H9 (cell line): ENCODE data around the gene IBA57. TPM values are rescaled to one million over a fixed set of nuclear protein-coding genes. Genes with fewer than 3 reads are reported as not detected.

Source experiments
- DNase-seq: peaks from one replicate; pipeline ENCODE4 v3.0.0-alpha.2; 2017
- H2AFZ ChIP-seq: one replicate; pipeline ENCODE4 v1.6.1; 2013; ENCODE audit warnings: mild to moderate bottlenecking, low read length, control low read depth, moderate library complexity
- H2AK5ac ChIP-seq: 2 replicates; pipeline ENCODE4 v1.6.1; 2013; ENCODE audit warnings: low read length, control low read depth, mixed read lengths; ENCODE audit not compliant: insufficient read length
- H2BK120ac ChIP-seq: one replicate; pipeline ENCODE4 v1.6.1; 2013; ENCODE audit warnings: low read depth, mild to moderate bottlenecking, low read length, control low read depth, inconsistent platforms; ENCODE audit not compliant: poor library complexity, severe bottlenecking
- H2BK12ac ChIP-seq: 2 replicates; pipeline ENCODE4 v1.6.1; 2013; ENCODE audit warnings: low read length, control low read depth, mixed read lengths, low read depth; ENCODE audit not compliant: insufficient read length
- H2BK15ac ChIP-seq: 2 replicates; pipeline ENCODE4 v1.6.1; 2013; ENCODE audit warnings: low read depth, low read length, control low read depth
- H2BK20ac ChIP-seq: one replicate; pipeline ENCODE4 v1.6.1; 2013; ENCODE audit warnings: low read depth, mild to moderate bottlenecking, low read length, control low read depth, inconsistent platforms; ENCODE audit not compliant: poor library complexity, severe bottlenecking
- H2BK5ac ChIP-seq: 2 replicates; pipeline ENCODE4 v1.6.1; 2013; ENCODE audit warnings: low read length, control low read depth, mixed read lengths; ENCODE audit not compliant: insufficient read length
- H3K14ac ChIP-seq: 2 replicates; pipeline ENCODE4 v1.6.1; 2013; ENCODE audit warnings: low read length, control low read depth; ENCODE audit not compliant: insufficient read depth
- H3K18ac ChIP-seq: 2 replicates; pipeline ENCODE4 v1.6.1; 2013; ENCODE audit warnings: low read depth, mild to moderate bottlenecking, mixed read lengths, low read length, control low read depth; ENCODE audit not compliant: insufficient read length
- H3K23ac ChIP-seq: 2 replicates; pipeline ENCODE4 v1.6.1; 2013; ENCODE audit warnings: low read length, control low read depth, mixed read lengths, low read depth; ENCODE audit not compliant: insufficient read length
- H3K23me2 ChIP-seq: 2 replicates; pipeline ENCODE4 v1.6.1; 2013; ENCODE audit warnings: low read depth, mild to moderate bottlenecking, mixed read lengths, low read length, control low read depth; ENCODE audit not compliant: insufficient read length, poor library complexity, severe bottlenecking
- H3K27ac ChIP-seq: 2 replicates; pipeline ENCODE4 v1.5.1; 2013; ENCODE audit warnings: low read length, control low read depth, mixed read lengths, low read depth; ENCODE audit not compliant: insufficient read length
- H3K27me3 ChIP-seq: 2 replicates; pipeline ENCODE4 v1.6.1; 2013; ENCODE audit warnings: low read length, control low read depth, inconsistent platforms; ENCODE audit not compliant: insufficient read depth
- H3K4ac ChIP-seq: 2 replicates; pipeline ENCODE4 v1.6.1; 2013; ENCODE audit warnings: low read depth, mild to moderate bottlenecking, control low read depth, inconsistent platforms, low read length, moderate library complexity
- H3K4me1 ChIP-seq: 2 replicates; pipeline ENCODE4 v1.6.1; 2013; ENCODE audit warnings: low read length, control low read depth, inconsistent platforms; ENCODE audit not compliant: insufficient read depth
- H3K4me2 ChIP-seq: 2 replicates; pipeline ENCODE4 v1.6.1; 2013; ENCODE audit warnings: low read length, control low read depth, mixed read lengths; ENCODE audit not compliant: insufficient read length, insufficient read depth
- H3K56ac ChIP-seq: 2 replicates; pipeline ENCODE4 v1.6.1; 2013; ENCODE audit warnings: low read depth, mild to moderate bottlenecking, mixed read lengths, low read length, control low read depth; ENCODE audit not compliant: insufficient read length
- H3K79me1 ChIP-seq: 2 replicates; pipeline ENCODE4 v1.6.1; 2013; ENCODE audit warnings: low read depth, mild to moderate bottlenecking, moderate library complexity, low read length, control low read depth, inconsistent platforms; ENCODE audit not compliant: insufficient read depth, poor library complexity, severe bottlenecking
- H3K79me2 ChIP-seq: 2 replicates; pipeline ENCODE4 v1.6.1; 2013; ENCODE audit warnings: low read length, control low read depth, inconsistent platforms; ENCODE audit not compliant: insufficient read depth
- H3K9ac ChIP-seq: 2 replicates; pipeline ENCODE4 v1.6.1; 2013; ENCODE audit warnings: low read length, control low read depth, mixed read lengths; ENCODE audit not compliant: insufficient read length; ENCODE audit errors: extremely low read depth
- H3K9me3 ChIP-seq: one replicate; pipeline ENCODE4 v1.6.1; 2013; ENCODE audit warnings: low read depth, low read length, inconsistent platforms; ENCODE audit not compliant: control insufficient read depth
- H3T11ph ChIP-seq: one replicate; pipeline ENCODE4 v1.6.1; 2013; ENCODE audit warnings: mild to moderate bottlenecking, low read length, control low read depth, inconsistent platforms
- H4K20me1 ChIP-seq: one replicate; pipeline ENCODE4 v1.6.1; 2013; ENCODE audit not compliant: control insufficient read depth, insufficient read length, insufficient read depth
- H4K5ac ChIP-seq: 2 replicates; pipeline ENCODE4 v1.6.1; 2013; ENCODE audit warnings: low read depth, mild to moderate bottlenecking, mixed read lengths, low read length, control low read depth; ENCODE audit not compliant: insufficient read length
- H4K8ac ChIP-seq: replicated peaks from 2 replicates; pipeline ENCODE4 v1.6.1; 2013; ENCODE audit warnings: low read length, control low read depth, mixed read lengths, low read depth; ENCODE audit not compliant: insufficient read length
- H4K91ac ChIP-seq: 2 replicates; pipeline ENCODE4 v1.6.1; 2013; ENCODE audit warnings: low read depth, mild to moderate bottlenecking, moderate library complexity, mixed read lengths, low read length, control low read depth; ENCODE audit not compliant: insufficient read length
- H3K27ac Mint-ChIP-seq, 3 experiments: 2 replicates in 2 of 3; 3 replicates in 1 of 3; pipeline ENCODE4 v1.8.0; 2020 to 2021; ENCODE audit warnings: mixed read lengths in 3 of 3, mild to moderate bottlenecking in 1 of 3, moderate library complexity in 1 of 3
- H3K27me3 Mint-ChIP-seq: 2 replicates; pipeline ENCODE4 v1.8.0; 2021; ENCODE audit warnings: low read depth, mild to moderate bottlenecking, moderate library complexity, mixed read lengths
- H3K36me3 Mint-ChIP-seq, 3 experiments: 2 replicates in 2 of 3; 3 replicates in 1 of 3; pipeline ENCODE4 v1.8.0; 2020 to 2021; ENCODE audit warnings: low read depth in 3 of 3, mixed read lengths in 3 of 3; ENCODE audit not compliant: insufficient read depth in 1 of 3
- H3K4me1 Mint-ChIP-seq, 2 experiments: 2 replicates each; pipeline ENCODE4 v1.8.0; 2020; ENCODE audit warnings: mixed read lengths in 2 of 2
- H3K4me3 Mint-ChIP-seq, 2 experiments: 2 replicates in 1 of 2; 3 replicates in 1 of 2; pipeline ENCODE4 v1.8.0; 2020 to 2021; ENCODE audit warnings: mild to moderate bottlenecking in 2 of 2, mixed read lengths in 2 of 2, moderate library complexity in 1 of 2
- H3K9me3 Mint-ChIP-seq, 2 experiments: 2 replicates in 1 of 2; 3 replicates in 1 of 2; pipeline ENCODE4 v1.8.0; 2020; ENCODE audit warnings: mild to moderate bottlenecking in 2 of 2, mixed read lengths in 2 of 2, moderate library complexity in 1 of 2
- WGBS: extraction: QIAGEN DNeasy Blood & Tissue Kit; methylation state at CpG from one replicate; pipeline ENCODE4 v1.1.7; 2013; ENCODE audit warnings: missing lambda C conversion rate, low lambda C conversion rate, mixed read lengths; ENCODE audit not compliant: insufficient read length; ENCODE audit errors: extremely low coverage; 5-methylcytosine and 5-hydroxymethylcytosine counted together
- total RNA-seq: library from RNA; stranded (reverse); gene quantifications from 2 replicates; pipeline ENCODE4 v1.2.1, GENCODE V29; 2021
- TF ChIP-seq, protein P1 (sequence below): fragments of 200-600 bp; sonication (generic); conservative IDR thresholded peaks from 3 replicates; pipeline ENCODE4 v1.8.0; 2021; ENCODE audit warnings: antibody characterized with exemption, mild to moderate bottlenecking

IBA57 gene
- total RNA-seq, 1 experiment from 2014 or later = 12.6 TPM

DNA sequence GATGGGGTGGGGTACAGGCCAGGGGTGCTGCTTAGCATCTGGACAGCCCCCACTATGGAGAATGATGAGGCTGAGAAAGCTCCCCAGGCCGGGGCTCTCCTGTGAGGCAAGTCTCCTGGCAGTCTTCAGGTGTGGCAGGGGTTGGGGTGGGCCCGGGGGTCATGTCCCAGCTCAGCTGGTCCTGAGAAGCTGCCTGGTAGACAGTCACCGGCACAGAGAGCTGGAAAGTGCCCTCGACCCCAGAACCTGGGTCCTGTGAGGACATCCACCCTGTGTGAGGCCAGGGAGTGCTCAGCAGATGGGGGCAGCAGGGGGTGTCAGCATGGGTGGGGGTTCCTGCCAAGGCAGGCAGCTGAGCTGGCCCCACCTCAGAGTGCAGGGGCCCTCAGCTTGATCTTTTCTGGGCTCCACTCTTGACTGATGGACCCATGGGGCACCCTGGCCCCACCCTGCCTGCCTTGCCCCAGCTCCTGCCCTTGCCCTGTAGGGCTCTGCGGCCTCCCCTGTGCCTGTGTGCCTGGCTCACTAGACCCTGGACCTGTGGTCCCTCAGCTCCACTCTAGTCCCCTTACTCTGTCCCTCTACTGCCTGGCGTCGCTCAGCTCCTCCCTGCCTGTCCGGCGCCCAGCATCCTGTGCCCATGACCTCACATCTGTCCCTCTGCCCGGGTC, 5.8 kb downstream of the IBA57 start:
- no peak overlapping the region; a peak in 1 of 5 replicates for H3K4me3 Mint-ChIP-seq
- no peak overlapping the region; a peak in 2 of 7 replicates for H3K27ac Mint-ChIP-seq
- TF ChIP-seq, protein P1, sequence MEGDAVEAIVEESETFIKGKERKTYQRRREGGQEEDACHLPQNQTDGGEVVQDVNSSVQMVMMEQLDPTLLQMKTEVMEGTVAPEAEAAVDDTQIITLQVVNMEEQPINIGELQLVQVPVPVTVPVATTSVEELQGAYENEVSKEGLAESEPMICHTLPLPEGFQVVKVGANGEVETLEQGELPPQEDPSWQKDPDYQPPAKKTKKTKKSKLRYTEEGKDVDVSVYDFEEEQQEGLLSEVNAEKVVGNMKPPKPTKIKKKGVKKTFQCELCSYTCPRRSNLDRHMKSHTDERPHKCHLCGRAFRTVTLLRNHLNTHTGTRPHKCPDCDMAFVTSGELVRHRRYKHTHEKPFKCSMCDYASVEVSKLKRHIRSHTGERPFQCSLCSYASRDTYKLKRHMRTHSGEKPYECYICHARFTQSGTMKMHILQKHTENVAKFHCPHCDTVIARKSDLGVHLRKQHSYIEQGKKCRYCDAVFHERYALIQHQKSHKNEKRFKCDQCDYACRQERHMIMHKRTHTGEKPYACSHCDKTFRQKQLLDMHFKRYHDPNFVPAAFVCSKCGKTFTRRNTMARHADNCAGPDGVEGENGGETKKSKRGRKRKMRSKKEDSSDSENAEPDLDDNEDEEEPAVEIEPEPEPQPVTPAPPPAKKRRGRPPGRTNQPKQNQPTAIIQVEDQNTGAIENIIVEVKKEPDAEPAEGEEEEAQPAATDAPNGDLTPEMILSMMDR = no peak
- no peak overlapping the region for H2BK20ac ChIP-seq
- no peaks in the 10 kb centered on the region for H3K9me3 ChIP-seq
- H3K4me2 ChIP-seq = no peak overlapping the region
- no peak overlapping the region for H3K23ac ChIP-seq
- H4K20me1 ChIP-seq = no peaks in the 10 kb centered on the region
- no peaks in the 10 kb centered on the region; a peak in 1 of 7 replicates for H3K36me3 Mint-ChIP-seq
- DNase-seq = no peak
- H3K27me3 Mint-ChIP-seq = no peaks in the 10 kb centered on the region; the same call in none of the 2 replicates
- H2AK5ac ChIP-seq = no peak overlapping the region
- H3K14ac ChIP-seq = no peak overlapping the region
- H3K79me2 ChIP-seq = 0 out of 2 replicates have a peak, but pooled peaks cover 1% of the 10 kb centered on the region
- no peak overlapping the region for H4K5ac ChIP-seq
- H3K56ac ChIP-seq = no peak overlapping the region
- no peaks in the 10 kb centered on the region for H3K9me3 Mint-ChIP-seq
- no peak overlapping the region for H3K4ac ChIP-seq
- H3K27ac ChIP-seq = no peak overlapping the region
- H2BK120ac ChIP-seq = no peak overlapping the region
- no peak overlapping the region for H4K91ac ChIP-seq
- no peaks in the 10 kb centered on the region for H3K23me2 ChIP-seq
- no peak overlapping the region for H3K18ac ChIP-seq
- H2AFZ ChIP-seq = no peak overlapping the region
- H2BK5ac ChIP-seq = no peak overlapping the region
- no peak overlapping the region for H3K9ac ChIP-seq
- no peak overlapping the region for H4K8ac ChIP-seq
- H3K27me3 ChIP-seq = no peaks in the 10 kb centered on the region
- H3K79me1 ChIP-seq = no peaks in the 10 kb centered on the region
- H3K4me1 ChIP-seq = no peaks in the 10 kb centered on the region
- H2BK15ac ChIP-seq = no peak overlapping the region
- H2BK12ac ChIP-seq = no peak overlapping the region
- H3K4me1 Mint-ChIP-seq = peaks cover 5 to 6% of the 10 kb centered on the region in 2 experiments; a peak in 3 of 4 replicates
- WGBS = no CpG with 5 or more reads among the region's 10 CpGs
- H3T11ph ChIP-seq = no peak overlapping the region
